ENCODE measurements around the gene TENM4.

- no peak for TF ChIP-seq CTCF (IDR thresholded peaks at IDR 0.05)
- TF ChIP-seq EP300 (IDR thresholded peaks at IDR 0.05), result no peak
Measured at GRCh38 chr11:78812513-78813293, 628.1 kb downstream of the TENM4 start.
